Activated T-cell treated with anti-CD3 and anti-CD28 coated beads, Interleukin-2, amount 50 U/mL, for 4 hours (primary cell): ENCODE results near the gene FCRL5. TPM values are rescaled to one million over a fixed set of nuclear protein-coding genes. Genes with fewer than 3 reads are reported as not detected.

Experiments
- ATAC-seq, 2 donors: fragments of 200-7000 bp; cut with Tn5 transposase; one replicate each; pipeline ENCODE4 v1.10.0; 2021
- DNase-seq: peaks from one replicate; pipeline ENCODE4 v3.0.0-alpha.2; 2020
- H3K27me3 Mint-ChIP-seq: one replicate; pipeline ENCODE4 v1.8.0; 2021; ENCODE audit warnings: low read depth, mixed read lengths
- H3K36me3 Mint-ChIP-seq: one replicate; pipeline ENCODE4 v1.8.0; 2022; ENCODE audit warnings: mixed read lengths; ENCODE audit not compliant: insufficient read depth
- H3K4me1 Mint-ChIP-seq: one replicate; pipeline ENCODE4 v1.8.0; 2021; ENCODE audit warnings: low read depth, mixed read lengths
- H3K4me3 Mint-ChIP-seq: one replicate; pipeline ENCODE4 v1.8.0; 2021; ENCODE audit warnings: mild to moderate bottlenecking, moderate library complexity, mixed read lengths
- H3K9me3 Mint-ChIP-seq: one replicate; pipeline ENCODE4 v1.8.0; 2021; ENCODE audit warnings: mixed read lengths
- total RNA-seq, 3 donors: library from RNA; stranded (reverse); gene quantifications; one replicate each; pipeline ENCODE4 v1.2.1, GENCODE V29; 2021

Gene FCRL5
- total RNA-seq, 3 donors from 2014 or later: not detected

- H3K9me3 Mint-ChIP-seq: no peaks in the 10 kb centered on the region
- H3K4me3 Mint-ChIP-seq: no peak overlapping the region
- DNase-seq (no peak), ATAC-seq (no peak)
- no peaks in the 10 kb centered on the region for H3K36me3 Mint-ChIP-seq
- H3K27me3 Mint-ChIP-seq: peaks cover 2% of the 10 kb centered on the region
- H3K4me1 Mint-ChIP-seq: peaks cover 3% of the 10 kb centered on the region
Measured at GRCh38 chr1:157512036-157512969, 40.0 kb downstream of the FCRL5 start.

- Mint-ChIP-seq H3K9me3 (no peaks in the 10 kb centered on the region), H3K4me1 (peaks cover 3% of the 10 kb centered on the region), H3K4me3 (no peak overlapping the region), H3K27me3 (peaks cover 11% of the 10 kb centered on the region), H3K36me3 (no peaks in the 10 kb centered on the region)
- ATAC-seq (no peak), DNase-seq (no peak)
Measured at GRCh38 chr1:157509546-157510232, 42.6 kb downstream of the FCRL5 start.

- H3K4me1 Mint-ChIP-seq: no peaks in the 10 kb centered on the region
- no peaks in the 10 kb centered on the region for H3K36me3 Mint-ChIP-seq
- H3K27me3 Mint-ChIP-seq: peaks cover 14% of the 10 kb centered on the region
- no peaks in the 10 kb centered on the region for H3K9me3 Mint-ChIP-seq
- DNase-seq: no peak
- peak; percentile 48 to 55 for ATAC-seq
- no peak overlapping the region for H3K4me3 Mint-ChIP-seq
Measured at GRCh38 chr1:157505481-157506272, 46.6 kb downstream of the FCRL5 start.

GRCh38 chr1:157504646-157505045, 47.7 kb downstream of the FCRL5 start:
- Mint-ChIP-seq H3K27me3 (peaks cover 17% of the 10 kb centered on the region), H3K4me3 (no peak overlapping the region), H3K36me3 (no peaks in the 10 kb centered on the region), H3K9me3 (no peaks in the 10 kb centered on the region), H3K4me1 (no peaks in the 10 kb centered on the region)
- ATAC-seq: no peak
- no peak for DNase-seq

GRCh38 chr1:157499521-157499920, 52.8 kb downstream of the FCRL5 start:
- Mint-ChIP-seq H3K27me3 (peaks cover 12% of the 10 kb centered on the region), H3K9me3 (no peaks in the 10 kb centered on the region), H3K36me3 (no peaks in the 10 kb centered on the region), H3K4me3 (no peak overlapping the region), H3K4me1 (no peaks in the 10 kb centered on the region)
- ATAC-seq (no peak), DNase-seq (no peak)

GRCh38 chr1:157498736-157499090, 53.6 kb downstream of the FCRL5 start:
- ATAC-seq (no peak), DNase-seq (no peak)
- Mint-ChIP-seq H3K4me3 (no peak overlapping the region), H3K4me1 (no peaks in the 10 kb centered on the region), H3K27me3 (peaks cover 16% of the 10 kb centered on the region), H3K9me3 (no peaks in the 10 kb centered on the region), H3K36me3 (no peaks in the 10 kb centered on the region)

- H3K36me3 Mint-ChIP-seq: no peaks in the 10 kb centered on the region
Measured at GRCh38 chr1:157497987-157498735, 54.2 kb downstream of the FCRL5 start.

GRCh38 chr1:157497284-157497683, 55.0 kb downstream of the FCRL5 start:
- Mint-ChIP-seq H3K4me1 (no peaks in the 10 kb centered on the region), H3K27me3 (peaks cover 28% of the 10 kb centered on the region), H3K36me3 (no peaks in the 10 kb centered on the region), H3K4me3 (no peak overlapping the region), H3K9me3 (no peaks in the 10 kb centered on the region)
- DNase-seq (no peak), ATAC-seq (no peak)

More at GRCh38 chr1:157497987-157498735, 54.2 kb downstream of the FCRL5 start:
- peaks cover 21% of the 10 kb centered on the region for H3K27me3 Mint-ChIP-seq
- ATAC-seq (no peak), DNase-seq (no peak)
- H3K9me3 Mint-ChIP-seq: no peaks in the 10 kb centered on the region
- H3K4me3 Mint-ChIP-seq: no peak overlapping the region
- H3K4me1 Mint-ChIP-seq: no peaks in the 10 kb centered on the region

GRCh38 chr1:157496121-157496526, 56.2 kb downstream of the FCRL5 start:
- Mint-ChIP-seq H3K9me3 (no peaks in the 10 kb centered on the region), H3K4me3 (no peak overlapping the region), H3K4me1 (no peaks in the 10 kb centered on the region), H3K36me3 (no peaks in the 10 kb centered on the region), H3K27me3 (peaks cover 30% of the 10 kb centered on the region)
- no peak for DNase-seq
- ATAC-seq: peak; percentile 56 to 60

GRCh38 chr1:157495285-157495684, 57.0 kb downstream of the FCRL5 start:
- peaks cover 30% of the 10 kb centered on the region for H3K27me3 Mint-ChIP-seq
- DNase-seq: no peak
- no peaks in the 10 kb centered on the region for H3K36me3 Mint-ChIP-seq
- H3K9me3 Mint-ChIP-seq: no peaks in the 10 kb centered on the region
- H3K4me1 Mint-ChIP-seq: no peaks in the 10 kb centered on the region
- no peak overlapping the region for H3K4me3 Mint-ChIP-seq
- no peak for ATAC-seq

GRCh38 chr1:157494093-157494492, 58.2 kb downstream of the FCRL5 start:
- ATAC-seq (no peak), DNase-seq (no peak)
- no peaks in the 10 kb centered on the region for H3K9me3 Mint-ChIP-seq
- H3K4me1 Mint-ChIP-seq: no peaks in the 10 kb centered on the region
- H3K27me3 Mint-ChIP-seq: peaks cover 28% of the 10 kb centered on the region
- no peaks in the 10 kb centered on the region for H3K36me3 Mint-ChIP-seq
- H3K4me3 Mint-ChIP-seq: no peak overlapping the region

- Mint-ChIP-seq H3K4me1 (no peaks in the 10 kb centered on the region), H3K36me3 (no peaks in the 10 kb centered on the region), H3K4me3 (no peak overlapping the region), H3K9me3 (no peaks in the 10 kb centered on the region), H3K27me3 (peaks cover 26% of the 10 kb centered on the region)
- peak; percentile 22 for DNase-seq
- peak; percentile 34 to 41 for ATAC-seq
Measured at GRCh38 chr1:157490467-157491165, 61.7 kb downstream of the FCRL5 start.

GRCh38 chr1:157488156-157488555, 64.2 kb downstream of the FCRL5 start:
- DNase-seq: no peak
- Mint-ChIP-seq H3K36me3 (no peaks in the 10 kb centered on the region), H3K9me3 (no peaks in the 10 kb centered on the region), H3K4me3 (no peak overlapping the region), H3K27me3 (peaks cover 15% of the 10 kb centered on the region), H3K4me1 (no peaks in the 10 kb centered on the region)
- ATAC-seq: no peak
